IMR-90 (cell line): Measurements from ENCODE around the gene RUSF1. TPM values are rescaled to one million over a fixed set of nuclear protein-coding genes. Genes with fewer than 3 reads are reported as not detected.

ENCODE experiments used
- polyA plus RNA-seq, 3 experiments: library from polyadenylated mRNA; depleted of rRNA; stranded (reverse); fragments of >200 nt; gene quantifications; 2 replicates each; pipeline ENCODE4 v1.2.3, GENCODE V29; 2012; ENCODE audit warnings: low replicate concordance in 1 of 3
- total RNA-seq: library from RNA; depleted of rRNA; stranded (reverse); fragments of >200 nt; gene quantifications from 2 replicates; pipeline ENCODE4 v1.2.3, GENCODE V29; 2012; rRNA removed

The RUSF1 gene
- total and polyA plus RNA-seq, 2 of the 4 experiments (the other 2 are of a cell fraction), result 22.9 to 65.0 TPM

Other genes with a start within 250 kb of the RUSF1 start
- gene ITGAM, start 248.4 kb downstream of the RUSF1 start, total RNA-seq, result under 0.01 TPM in 1 of 2 replicates, not detected in the other
- gene ITGAM, start 248.4 kb downstream of the RUSF1 start, polyA plus RNA-seq (2012; rRNA removed), result not detected in 2 replicates
- 0.18 TPM in 1 of 2 replicates, not detected in the other for gene ITGAX, start 153.2 kb downstream of the RUSF1 start, total RNA-seq
- gene ITGAX, start 153.2 kb downstream of the RUSF1 start, polyA plus RNA-seq (2012; rRNA removed), result 0.09 TPM in 2 replicates
- gene ITGAD, start 115.1 kb downstream of the RUSF1 start, total RNA-seq, result not detected in 2 replicates
- gene ITGAD, start 115.1 kb downstream of the RUSF1 start, polyA plus RNA-seq (2012; rRNA removed), result not detected in 2 replicates
- not detected in 2 replicates for gene COX6A2, start 80.0 kb downstream of the RUSF1 start, total RNA-seq
- gene COX6A2, start 80.0 kb downstream of the RUSF1 start, polyA plus RNA-seq (2012; rRNA removed), result not detected in 2 replicates
- gene ZNF843, start 65.6 kb downstream of the RUSF1 start, total RNA-seq, result under 0.01 TPM in 2 replicates
- gene ZNF843, start 65.6 kb downstream of the RUSF1 start, polyA plus RNA-seq (2012; rRNA removed), result 0.13 and 0.27 TPM in 2 replicates
- 2.3 and 3.1 TPM in 2 replicates for gene ARMC5, start 48.9 kb downstream of the RUSF1 start, total RNA-seq
- gene ARMC5, start 48.9 kb downstream of the RUSF1 start, polyA plus RNA-seq (2012; rRNA removed), result 7.5 and 10.2 TPM in 2 replicates
- gene TGFB1I1, start 36.2 kb downstream of the RUSF1 start, total RNA-seq, result 24.9 and 30.0 TPM in 2 replicates
- gene TGFB1I1, start 36.2 kb downstream of the RUSF1 start, polyA plus RNA-seq (2012; rRNA removed), result 118 and 128 TPM in 2 replicates
- gene SLC5A2, start 25.3 kb downstream of the RUSF1 start, total RNA-seq, result under 0.01 TPM in 1 of 2 replicates, not detected in the other
- 0.10 TPM in 1 of 2 replicates, not detected in the other for gene SLC5A2, start 25.3 kb downstream of the RUSF1 start, polyA plus RNA-seq (2012; rRNA removed)
- gene AHSP, start 19.5 kb upstream of the RUSF1 start, total RNA-seq, result not detected in 2 replicates
- gene AHSP, start 19.5 kb upstream of the RUSF1 start, polyA plus RNA-seq (2012; rRNA removed), result not detected in 2 replicates